ENCODE results near the gene LHX3. TPM values are rescaled to one million over a fixed set of nuclear protein-coding genes. Genes with fewer than 3 reads are reported as not detected.

LHX3 gene
- total RNA-seq, 1 donor from 2014 or later, result not detected

DNA sequence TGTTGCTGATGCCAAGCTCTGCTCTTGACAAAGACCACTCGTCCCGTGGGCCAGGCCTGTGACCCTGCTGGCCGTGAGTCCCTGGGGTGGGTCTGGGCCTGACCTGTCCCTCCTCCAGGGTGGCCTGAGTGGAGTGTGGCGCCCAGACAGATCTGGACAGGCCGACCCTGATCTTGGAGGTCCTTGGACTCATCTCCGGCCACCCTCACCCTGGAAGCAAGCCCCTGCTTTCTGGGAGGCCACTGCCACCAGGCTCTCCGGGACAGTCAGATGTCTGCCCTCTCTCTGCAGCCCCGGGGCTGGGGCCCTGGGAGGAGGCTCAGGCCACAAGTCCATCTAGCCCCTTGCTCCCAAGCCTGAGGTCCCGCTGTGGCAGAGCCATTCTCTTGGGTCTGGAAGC is 55.1 kb downstream of the LHX3 start:
- DNase-seq (ENCODE audit: low read depth), result no peak
- no peaks in the 10 kb centered on the region for H3K36me3 ChIP-seq (ENCODE audit: control insufficient read depth, insufficient read depth, low read length)
- H3K4me3 ChIP-seq (ENCODE audit: low read depth, low read length), result no peak overlapping the region
- peaks cover 51% of the 10 kb centered on the region for H3K27me3 ChIP-seq (ENCODE audit: control insufficient read depth, insufficient read depth, low read length)
- TF ChIP-seq, protein P1, sequence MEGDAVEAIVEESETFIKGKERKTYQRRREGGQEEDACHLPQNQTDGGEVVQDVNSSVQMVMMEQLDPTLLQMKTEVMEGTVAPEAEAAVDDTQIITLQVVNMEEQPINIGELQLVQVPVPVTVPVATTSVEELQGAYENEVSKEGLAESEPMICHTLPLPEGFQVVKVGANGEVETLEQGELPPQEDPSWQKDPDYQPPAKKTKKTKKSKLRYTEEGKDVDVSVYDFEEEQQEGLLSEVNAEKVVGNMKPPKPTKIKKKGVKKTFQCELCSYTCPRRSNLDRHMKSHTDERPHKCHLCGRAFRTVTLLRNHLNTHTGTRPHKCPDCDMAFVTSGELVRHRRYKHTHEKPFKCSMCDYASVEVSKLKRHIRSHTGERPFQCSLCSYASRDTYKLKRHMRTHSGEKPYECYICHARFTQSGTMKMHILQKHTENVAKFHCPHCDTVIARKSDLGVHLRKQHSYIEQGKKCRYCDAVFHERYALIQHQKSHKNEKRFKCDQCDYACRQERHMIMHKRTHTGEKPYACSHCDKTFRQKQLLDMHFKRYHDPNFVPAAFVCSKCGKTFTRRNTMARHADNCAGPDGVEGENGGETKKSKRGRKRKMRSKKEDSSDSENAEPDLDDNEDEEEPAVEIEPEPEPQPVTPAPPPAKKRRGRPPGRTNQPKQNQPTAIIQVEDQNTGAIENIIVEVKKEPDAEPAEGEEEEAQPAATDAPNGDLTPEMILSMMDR (IDR thresholded peaks at IDR 0.05; ENCODE audit: insufficient read depth, low read length, poor library complexity, severe bottlenecking), result no peak

GRCh38 chr9:136149337-136149736 is 55.6 kb downstream of the LHX3 start:
- peaks cover 50% of the 10 kb centered on the region for H3K27me3 ChIP-seq (ENCODE audit: control insufficient read depth, insufficient read depth, low read length)
- no peak for DNase-seq (ENCODE audit: low read depth)
- TF ChIP-seq, protein P1 (IDR thresholded peaks at IDR 0.05; ENCODE audit: insufficient read depth, low read length, poor library complexity, severe bottlenecking), result no peak
- H3K4me3 ChIP-seq (ENCODE audit: low read depth, low read length), result no peak overlapping the region
- H3K36me3 ChIP-seq (ENCODE audit: control insufficient read depth, insufficient read depth, low read length), result no peaks in the 10 kb centered on the region

- H3K27me3 ChIP-seq (ENCODE audit: control insufficient read depth, insufficient read depth, low read length), result peaks cover 51% of the 10 kb centered on the region
- TF ChIP-seq, protein P1 (IDR thresholded peaks at IDR 0.05; ENCODE audit: insufficient read depth, low read length, poor library complexity, severe bottlenecking), result no peak
- DNase-seq (ENCODE audit: low read depth), result no peak
- no peak overlapping the region for H3K4me3 ChIP-seq (ENCODE audit: low read depth, low read length)
- no peaks in the 10 kb centered on the region for H3K36me3 ChIP-seq (ENCODE audit: control insufficient read depth, insufficient read depth, low read length)
Measured at GRCh38 chr9:136148766-136149165, 56.2 kb downstream of the LHX3 start.

GRCh38 chr9:136147890-136148714 is 56.8 kb downstream of the LHX3 start:
- H3K4me3 ChIP-seq (ENCODE audit: low read depth, low read length), result no peak overlapping the region
- TF ChIP-seq, protein P1 (IDR thresholded peaks at IDR 0.05; ENCODE audit: insufficient read depth, low read length, poor library complexity, severe bottlenecking), result no peak
- no peaks in the 10 kb centered on the region for H3K36me3 ChIP-seq (ENCODE audit: control insufficient read depth, insufficient read depth, low read length)
- peaks cover 57% of the 10 kb centered on the region for H3K27me3 ChIP-seq (ENCODE audit: control insufficient read depth, insufficient read depth, low read length)
- no peak for DNase-seq (ENCODE audit: low read depth)

DNA sequence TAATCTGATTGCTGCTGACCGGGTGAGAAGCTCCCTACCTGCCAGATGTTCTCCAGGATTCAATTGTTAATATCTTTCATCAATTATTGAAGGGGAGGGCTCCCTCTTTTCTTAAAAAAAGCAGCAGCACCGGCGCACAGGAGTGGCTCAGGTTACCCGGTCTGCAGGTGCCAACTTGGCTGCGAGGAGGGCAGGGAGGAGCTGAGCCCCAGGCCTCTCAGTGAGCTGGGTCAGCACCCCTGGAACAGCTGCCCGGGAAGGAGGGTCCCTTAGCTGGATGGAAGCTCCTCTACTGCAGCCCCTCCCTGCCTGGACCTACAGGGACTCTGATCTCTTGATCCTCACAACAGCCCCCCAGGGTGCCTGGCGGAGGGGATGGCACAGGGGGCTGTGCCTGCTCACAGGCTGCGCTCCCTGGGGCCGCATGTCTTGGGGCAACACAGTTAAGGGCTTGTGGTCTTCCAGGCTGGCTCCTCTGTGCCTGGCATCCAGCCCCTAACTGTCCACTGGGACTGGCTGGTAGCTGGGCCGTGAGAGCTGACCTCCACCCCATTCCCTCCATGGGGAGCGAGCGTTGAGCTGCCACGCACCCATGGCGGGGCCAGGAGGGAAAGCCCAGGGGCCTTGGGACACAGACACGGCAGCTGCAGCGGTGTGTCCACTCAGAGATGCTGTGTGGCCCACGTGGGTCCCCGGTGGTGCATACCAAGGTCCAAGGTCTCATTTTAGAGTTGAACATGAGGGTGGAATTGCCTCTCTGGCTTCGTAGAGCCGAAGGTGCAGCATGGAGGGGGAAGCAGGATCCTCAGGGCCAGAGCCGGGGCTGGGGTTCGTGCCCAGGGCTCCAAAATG is 57.7 kb downstream of the LHX3 start:
- Histone ChIP-seq H3K36me3 (ENCODE audit: control insufficient read depth, insufficient read depth, low read length) (no peaks in the 10 kb centered on the region), H3K27me3 (ENCODE audit: control insufficient read depth, insufficient read depth, low read length) (peaks cover 59% of the 10 kb centered on the region), H3K4me3 (ENCODE audit: low read depth, low read length) (no peak overlapping the region)
- no peak for DNase-seq (ENCODE audit: low read depth)
- TF ChIP-seq, protein P1 (IDR thresholded peaks at IDR 0.05; ENCODE audit: insufficient read depth, low read length, poor library complexity, severe bottlenecking), result no peak

Other genes with a start within 250 kb of the LHX3 start
- gene UBAC1, start 243.8 kb downstream of the LHX3 start, total RNA-seq, result 42.6 and 45.7 TPM in 2 replicates
- gene NACC2, start 109.8 kb downstream of the LHX3 start, total RNA-seq, result 26.0 and 26.6 TPM in 2 replicates
- gene TMEM250, start 86.3 kb downstream of the LHX3 start, total RNA-seq, result 60.3 and 64.8 TPM in 2 replicates
- 17.3 and 19.2 TPM in 2 replicates for gene QSOX2, start 40.7 kb upstream of the LHX3 start, total RNA-seq
- under 0.01 and 0.04 TPM in 2 replicates for gene CCDC187, start 99.0 kb upstream of the LHX3 start, total RNA-seq
- gene GPSM1, start 122.4 kb upstream of the LHX3 start, total RNA-seq, result 31.8 and 41.3 TPM in 2 replicates
- 24.3 and 27.5 TPM in 2 replicates for gene DNLZ, start 158.6 kb upstream of the LHX3 start, total RNA-seq
- gene CARD9, start 168.5 kb upstream of the LHX3 start, total RNA-seq, result 1.9 and 2.0 TPM in 2 replicates
- gene SNAPC4, start 195.0 kb upstream of the LHX3 start, total RNA-seq, result 14.9 and 21.0 TPM in 2 replicates
- 65.7 and 71.4 TPM in 2 replicates for gene ENTR1, start 205.5 kb upstream of the LHX3 start, total RNA-seq
- 49.9 and 50.5 TPM in 2 replicates for gene PMPCA, start 205.5 kb upstream of the LHX3 start, total RNA-seq
- 14.5 and 20.6 TPM in 2 replicates for gene INPP5E, start 234.7 kb upstream of the LHX3 start, total RNA-seq